Aorta (tissue), 5 donors: ENCODE results near the gene YWHAH. TPM values are rescaled to one million over a fixed set of nuclear protein-coding genes. Genes with fewer than 3 reads are reported as not detected.

Experiments
- ATAC-seq: fragments of 200-7000 bp; cut with Tn5 transposase; one replicate; pipeline ENCODE4 v1.9.1; 2022; ENCODE audit warnings: moderate library complexity; ENCODE audit not compliant: low FRiP score
- DNase-seq, 2 donors: peaks; one replicate each; pipeline ENCODE4 v3.0.0-alpha.2; 2020
- H3K27ac ChIP-seq, 2 donors: one replicate each; pipeline ENCODE4 v1.5.1; 2013; ENCODE audit warnings: low read length in 2 of 2, mild to moderate bottlenecking in 2 of 2, moderate library complexity in 2 of 2, control low read depth in 1 of 2, inconsistent platforms in 1 of 2, low read depth in 1 of 2
- H3K27me3 ChIP-seq, 2 donors: one replicate each; pipeline ENCODE4 v1.6.1; 2013; ENCODE audit warnings: control low read depth in 1 of 2, low read length in 1 of 2, mild to moderate bottlenecking in 1 of 2, moderate library complexity in 1 of 2; ENCODE audit not compliant: insufficient read depth in 2 of 2, control insufficient read depth in 1 of 2
- H3K36me3 ChIP-seq, 2 donors: one replicate each; pipeline ENCODE4 v1.6.1; 2013; ENCODE audit warnings: control low read depth in 1 of 2, low read length in 1 of 2, mild to moderate bottlenecking in 1 of 2; ENCODE audit not compliant: insufficient read depth in 2 of 2, control insufficient read depth in 1 of 2
- H3K4me1 ChIP-seq, 2 donors: one replicate each; pipeline ENCODE4 v1.6.1; 2013; ENCODE audit warnings: low read length in 2 of 2, control low read depth in 1 of 2, mild to moderate bottlenecking in 1 of 2, moderate library complexity in 1 of 2; ENCODE audit not compliant: insufficient read depth in 2 of 2, control insufficient read depth in 1 of 2
- H3K4me3 ChIP-seq, 2 donors: one replicate each; pipeline ENCODE4 v1.5.1; 2013; ENCODE audit warnings: low read length in 2 of 2, control low read depth in 1 of 2, mild to moderate bottlenecking in 1 of 2
- H3K9me3 ChIP-seq: one replicate; pipeline ENCODE4 v1.6.1; 2013; ENCODE audit warnings: mild to moderate bottlenecking, low read length; ENCODE audit not compliant: control insufficient read depth
- WGBS, 2 donors: extraction: QIAGEN DNeasy Blood & Tissue Kit; methylation state at CpG; one replicate each; pipeline ENCODE4 v1.1.7; 2013; 5-methylcytosine and 5-hydroxymethylcytosine counted together
- intact Hi-C, 2 donors: fragments of 100-400 bp; cut with DNase I; formaldehyde crosslinking; loops; one replicate each; pipeline versions ENCODE4 v1.14.2 to v1.15.0; 2022
- polyA plus RNA-seq, 2 donors: library from polyadenylated mRNA; stranded (reverse); fragments of 200-250 nt; gene quantifications; one replicate each; pipeline ENCODE4 v1.2.3, GENCODE V29; 2013
- total RNA-seq, 2 donors: library from RNA; stranded (reverse); fragmentation: NEBNext Ultra II Directional; extraction: Animal tissue kit (Norgen Biotek cat#: 25700); gene quantifications; one replicate each; pipeline ENCODE4 v1.2.1, GENCODE V29; 2021
- donor health status: healthy with polysubstance abuse.
- donor health status: Bipolar disorder and iron deficiency.
- donor health status: DM: no; HTN: no; CAD: no.
- donor health status: DM: no; HTN: no; CAD: no.
- donor health status: DM: yes; HTN: yes; CAD: no.

Gene YWHAH
- total and polyA plus RNA-seq, 4 donors = 82.8 to 538 (median 193) TPM

GRCh38 chr22:31938296-31938695 lies 6.0 kb upstream of the YWHAH start:
- intact Hi-C loops = no loop called here
- Histone ChIP-seq H3K4me1 (no peaks in the 10 kb centered on the region), H3K27me3 (no peaks in the 10 kb centered on the region), H3K4me3 (no peak overlapping the region), H3K36me3 (no peaks in the 10 kb centered on the region), H3K27ac (no peak overlapping the region), H3K9me3 (no peaks in the 10 kb centered on the region)
- ATAC-seq (no peak), DNase-seq (peak in 1 of 2 donors; percentile 12)
- 71 to 76% methylated on average over 8 of the region's 8 CpGs for WGBS, 2 donors

- no peaks in the 10 kb centered on the region for H3K36me3 ChIP-seq
- no peak overlapping the region for H3K4me3 ChIP-seq
- ATAC-seq (no peak), DNase-seq (peak in 1 of 2 donors; percentile 27)
- WGBS, 2 donors = 79 to 82% methylated on average over 9 of the region's 9 CpGs
- H3K4me1 ChIP-seq = no peaks in the 10 kb centered on the region
- no peaks in the 10 kb centered on the region for H3K27me3 ChIP-seq
- intact Hi-C loops = no loop called here
- no peaks in the 10 kb centered on the region for H3K9me3 ChIP-seq
- no peak overlapping the region for H3K27ac ChIP-seq
Measured at GRCh38 chr22:31940506-31940905, 3.8 kb upstream of the YWHAH start.

- DNase-seq (no peak), ATAC-seq (no peak)
- intact Hi-C loops = no loop called here
- 93 to 94% methylated on average over 5 of the region's 5 CpGs for WGBS, 2 donors
- Histone ChIP-seq H3K4me1 (peaks cover 0 to 2% of the 10 kb centered on the region in 2 donors), H3K27me3 (no peaks in the 10 kb centered on the region), H3K36me3 (no peaks in the 10 kb centered on the region), H3K27ac (no peak overlapping the region), H3K9me3 (no peaks in the 10 kb centered on the region), H3K4me3 (no peak overlapping the region)
Measured at GRCh38 chr22:31942091-31942490, 2.2 kb upstream of the YWHAH start.

GRCh38 chr22:31943206-31943977 lies 943 bp upstream of the YWHAH start:
- no peaks in the 10 kb centered on the region for H3K36me3 ChIP-seq
- H3K27me3 ChIP-seq = no peaks in the 10 kb centered on the region
- WGBS, 2 donors = 42 to 43% methylated on average over 15 of the region's 15 CpGs
- H3K4me3 ChIP-seq = no peak overlapping the region
- ATAC-seq (no peak), DNase-seq (no peak)
- intact Hi-C loops = no loop called here
- peak overlapping the region; percentile 57 to 81 for H3K27ac ChIP-seq
- H3K4me1 ChIP-seq = peaks cover 0 to 3% of the 10 kb centered on the region in 2 donors
- H3K9me3 ChIP-seq = no peaks in the 10 kb centered on the region

GRCh38 chr22:31944700-31945442 lies 536 bp downstream of the YWHAH start:
- no peaks in the 10 kb centered on the region for H3K9me3 ChIP-seq
- peak overlapping the region; percentile 68 to 93 for H3K4me3 ChIP-seq
- H3K27ac ChIP-seq = peak overlapping the region; percentile 83 to 94
- intact Hi-C loops = loop anchor here (2.0 to 5.0 kb wide), 3 partner anchors 26 to 268 kb away; partner anchors contain the start of genes DEPDC5 (in 1 of the 2) and PRR14L (in 1 of the 2)
- no peaks in the 10 kb centered on the region for H3K36me3 ChIP-seq
- 0% methylated on average over 54 to 76 of the region's 76 CpGs for WGBS, 2 donors
- H3K4me1 ChIP-seq = peaks cover 0 to 3% of the 10 kb centered on the region in 2 donors
- DNase-seq (peak; percentile 75 to 88), ATAC-seq (peak; percentile 68)
- no peaks in the 10 kb centered on the region for H3K27me3 ChIP-seq

GRCh38 chr22:31945443-31945855 lies 1.1 kb downstream of the YWHAH start:
- Histone ChIP-seq H3K27me3 (no peaks in the 10 kb centered on the region), H3K4me3 (peak overlapping the region; percentile 68 to 93), H3K27ac (peak overlapping the region; percentile 83 to 94), H3K36me3 (no peaks in the 10 kb centered on the region), H3K9me3 (no peaks in the 10 kb centered on the region), H3K4me1 (peaks cover 0 to 7% of the 10 kb centered on the region in 2 donors)
- intact Hi-C loops = loop anchor here (2.0 to 5.0 kb wide), 3 partner anchors 25 to 268 kb away; partner anchors contain the start of genes DEPDC5 (in 1 of the 2) and PRR14L (in 1 of the 2)
- ATAC-seq (no peak), DNase-seq (no peak)
- WGBS, 2 donors = 0 to 1% methylated on average over 15 of the region's 15 CpGs

- Histone ChIP-seq H3K27ac (peak overlapping the region in 1 of 2 donors; percentile 3), H3K4me1 (peaks cover 6 to 9% of the 10 kb centered on the region in 2 donors), H3K36me3 (no peaks in the 10 kb centered on the region), H3K4me3 (peak overlapping the region; percentile 68 to 93), H3K9me3 (no peaks in the 10 kb centered on the region), H3K27me3 (no peaks in the 10 kb centered on the region)
- ATAC-seq (no peak), DNase-seq (no peak)
- intact Hi-C loops = loop anchor here (2.0 to 5.0 kb wide), 3 partner anchors 25 to 269 kb away; partner anchors contain the start of genes DEPDC5 (in 1 of the 2) and PRR14L (in 1 of the 2)
- 7 to 9% methylated on average over 8 of the region's 8 CpGs for WGBS, 2 donors
Measured at GRCh38 chr22:31945971-31946680, 1.8 kb downstream of the YWHAH start.

GRCh38 chr22:31947296-31947695 lies 3.0 kb downstream of the YWHAH start:
- Histone ChIP-seq H3K27me3 (no peaks in the 10 kb centered on the region), H3K4me1 (peaks cover 7 to 9% of the 10 kb centered on the region in 2 donors), H3K9me3 (no peaks in the 10 kb centered on the region), H3K27ac (no peak overlapping the region), H3K4me3 (no peak overlapping the region), H3K36me3 (no peaks in the 10 kb centered on the region)
- DNase-seq = no peak
- intact Hi-C loops = loop anchor here (5.0 kb wide), 2 partner anchors 195 to 270 kb away; partner anchors contain the start of genes DEPDC5 (in 1 of the 2) and PRR14L (in 1 of the 2)
- ATAC-seq = no peak
- 30 to 37% methylated on average over 2 of the region's 2 CpGs for WGBS, 2 donors
